Uterus (tissue), 4 donors: ENCODE measurements around the gene PHF13. TPM values are rescaled to one million over a fixed set of nuclear protein-coding genes. Genes with fewer than 3 reads are reported as not detected.
"Not testable (repeated sequence)": the region's sequence is repeated elsewhere in the genome, so short reads cannot be mapped to it uniquely, and the experiment has no call there.

ENCODE experiments used
- DNase-seq, 2 donors: peaks; one replicate each; pipeline ENCODE4 v3.0.0-alpha.2; 2019 to 2020
- H3K27ac ChIP-seq, 2 donors: fragments of 200-600 bp; sonication (generic); 1 replicate in 1 of 2; 2 replicates in 1 of 2; pipeline ENCODE4 v1.5.1; 2016 to 2018
- H3K27me3 ChIP-seq, 2 donors: fragments of 200-600 bp; sonication (generic); one replicate each; pipeline ENCODE4 v1.5.1; 2018 to 2019; ENCODE audit warnings: control low read depth in 1 of 2
- H3K36me3 ChIP-seq, 2 donors: fragments of 200-600 bp; sonication (generic); one replicate each; pipeline ENCODE4 v1.5.1; 2019; ENCODE audit warnings: control low read depth in 1 of 2
- H3K4me1 ChIP-seq, 2 donors: fragments of 200-600 bp; sonication (generic); one replicate each; pipeline ENCODE4 v1.5.1; 2018 to 2019; ENCODE audit warnings: control low read depth in 1 of 2
- H3K4me3 ChIP-seq, 2 donors: fragments of 200-600 bp; sonication (generic); 1 replicate in 1 of 2; 2 replicates in 1 of 2; pipeline ENCODE4 v1.5.1; 2018 to 2019; ENCODE audit warnings: mild to moderate bottlenecking in 1 of 2
- H3K9me3 ChIP-seq, 2 donors: fragments of 200-600 bp; sonication (generic); one replicate each; pipeline ENCODE4 v1.5.1; 2019; ENCODE audit warnings: control low read depth in 1 of 2
- CTCF ChIP-seq, 4 experiments: fragments of 200-600 bp in 2 of 4; fragments of 450-650 bp in 2 of 4; sonication (generic) in 2 of 4; IDR thresholded peaks; one replicate each; pipeline ENCODE4 v1.5.1; 2016 to 2019; ENCODE audit warnings: antibody characterized with exemption in 4 of 4, mild to moderate bottlenecking in 2 of 4, moderate library complexity in 1 of 4
- POLR2A ChIP-seq, 2 donors: fragments of 450-650 bp; IDR thresholded peaks; one replicate each; pipeline ENCODE4 v1.6.1; 2016; ENCODE audit warnings: antibody characterized with exemption in 2 of 2, mild to moderate bottlenecking in 1 of 2, moderate library complexity in 1 of 2
- intact Hi-C: fragments of 100-400 bp; cut with DNase I; formaldehyde crosslinking; loops from one replicate; pipeline ENCODE4 v1.15.1; 2023; ENCODE audit warnings: low total_unique reads
- total RNA-seq, 4 donors: library from RNA; depleted of rRNA in 3 of 4; stranded (reverse); fragments of >200 nt in 3 of 4; gene quantifications; one replicate each; pipeline versions ENCODE4 v1.1.0 to v1.2.4, GENCODE V29; 2014 to 2023
- donor health status: DM: yes; HTN: yes; CAD: no.

Gene PHF13
- total RNA-seq, 4 donors from 2014 or later = 1.8 to 29.6 (median 15.0) TPM

GRCh38 chr1:6658359-6659060, 45.0 kb downstream of the PHF13 start:
- TF ChIP-seq CTCF (IDR thresholded peaks at IDR 0.05) (no peak), POLR2A (IDR thresholded peaks at IDR 0.05) (no peak)
- Histone ChIP-seq H3K4me1 (no peaks in the 10 kb centered on the region), H3K27ac (no peak overlapping the region), H3K9me3 (no peaks in the 10 kb centered on the region), H3K36me3 (no peaks in the 10 kb centered on the region), H3K27me3 (no peaks in the 10 kb centered on the region), H3K4me3 (no peak overlapping the region)
- DNase-seq = no peak
- intact Hi-C loops = no loop called here

DNA sequence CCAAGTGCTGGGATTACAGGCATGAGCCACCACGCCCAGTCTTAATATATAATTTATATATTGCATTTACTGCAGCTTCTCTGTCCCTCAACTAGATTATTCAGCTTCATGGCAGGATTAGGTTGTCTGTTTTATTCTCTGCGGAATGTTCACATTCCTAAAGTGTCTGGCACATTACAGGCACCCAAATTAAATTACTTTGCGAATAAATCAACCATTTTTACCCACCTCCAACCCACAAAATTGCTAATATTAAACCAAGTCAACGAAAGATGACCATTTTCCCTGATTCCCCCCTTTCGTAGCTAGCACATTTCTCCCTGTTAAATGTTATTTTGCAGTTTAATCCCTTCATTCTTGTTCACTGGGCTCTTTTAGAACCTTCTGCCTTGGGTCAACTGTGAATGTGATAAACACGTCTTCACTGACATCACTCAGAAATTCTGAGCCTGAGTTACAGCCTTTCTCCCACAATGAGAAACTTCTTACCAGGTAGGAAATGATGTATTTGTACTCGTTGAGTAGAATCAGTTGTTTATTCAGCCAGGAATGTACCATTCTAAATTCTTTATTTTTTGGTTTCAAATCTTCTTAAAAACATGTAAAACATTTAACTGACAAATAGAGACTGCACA, 47.0 kb downstream of the PHF13 start:
- no peaks in the 10 kb centered on the region for H3K36me3 ChIP-seq
- H3K4me3 ChIP-seq = no peak overlapping the region
- TF ChIP-seq CTCF (IDR thresholded peaks at IDR 0.05) (no peak), POLR2A (IDR thresholded peaks at IDR 0.05) (no peak)
- no peaks in the 10 kb centered on the region for H3K4me1 ChIP-seq
- intact Hi-C loops = no loop called here
- H3K9me3 ChIP-seq = no peaks in the 10 kb centered on the region
- H3K27me3 ChIP-seq = no peaks in the 10 kb centered on the region
- no peak overlapping the region for H3K27ac ChIP-seq
- DNase-seq = no peak

GRCh38 chr1:6662468-6662867, 48.9 kb downstream of the PHF13 start:
- H3K4me3 ChIP-seq, DNase-seq, H3K27me3 ChIP-seq, H3K9me3 ChIP-seq, H3K4me1 ChIP-seq, H3K36me3 ChIP-seq, intact Hi-C loops, H3K27ac ChIP-seq: not testable (repeated sequence)

DNA sequence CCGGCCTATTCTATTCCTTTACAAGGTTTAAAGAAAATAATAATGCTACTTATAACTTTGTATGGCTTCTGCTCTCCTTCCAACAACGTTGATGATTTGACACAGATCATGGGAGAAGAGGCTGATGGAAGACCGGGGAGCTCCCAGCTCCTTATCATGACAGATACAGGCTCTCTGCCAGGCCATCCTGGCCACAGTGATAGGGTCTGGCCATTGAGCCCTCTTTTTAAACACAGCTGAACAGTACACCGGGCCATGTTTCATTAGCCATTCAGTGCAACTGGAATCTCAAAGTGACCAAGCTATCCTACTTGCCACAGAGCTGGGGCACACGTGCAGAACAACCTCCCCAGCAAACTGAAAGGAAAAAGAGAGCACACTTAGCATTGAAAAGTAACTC, 53.2 kb downstream of the PHF13 start:
- intact Hi-C loops = no loop called here

DNA sequence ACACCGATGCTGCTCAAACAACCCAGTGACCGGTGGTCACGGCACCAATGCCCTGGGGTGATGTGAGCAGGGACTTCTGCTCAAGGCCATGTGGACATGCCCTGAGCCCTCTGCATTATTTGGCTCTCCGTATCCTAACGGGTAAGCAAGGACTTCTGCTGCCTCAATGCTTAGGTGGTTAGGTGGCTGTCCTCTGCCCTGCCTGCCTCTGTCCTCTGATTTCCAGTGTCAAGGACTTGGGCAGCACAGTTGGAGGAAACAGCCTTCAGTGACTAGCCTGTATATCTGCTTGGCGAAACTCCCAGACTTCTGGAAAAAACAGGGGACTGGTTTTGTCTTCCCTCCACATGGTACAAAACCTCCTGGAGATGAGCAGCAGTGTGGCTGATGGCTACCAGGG, 53.6 kb downstream of the PHF13 start:
- no peak overlapping the region for H3K4me3 ChIP-seq
- no peak for DNase-seq
- peaks cover 0 to 5% of the 10 kb centered on the region in 2 donors for H3K4me1 ChIP-seq
- no peaks in the 10 kb centered on the region for H3K36me3 ChIP-seq
- H3K9me3 ChIP-seq = no peaks in the 10 kb centered on the region
- no peaks in the 10 kb centered on the region for H3K27me3 ChIP-seq
- TF ChIP-seq CTCF (IDR thresholded peaks at IDR 0.05) (no peak), POLR2A (IDR thresholded peaks at IDR 0.05) (no peak)
- intact Hi-C loops = no loop called here
- H3K27ac ChIP-seq = no peak overlapping the region

More for the DNA sequence above, 53.2 kb downstream of the PHF13 start:
- Histone ChIP-seq H3K4me1 (peaks cover 0 to under 1% of the 10 kb centered on the region in 2 donors), H3K9me3 (no peaks in the 10 kb centered on the region), H3K4me3 (no peak overlapping the region), H3K27ac (no peak overlapping the region), H3K36me3 (no peaks in the 10 kb centered on the region), H3K27me3 (no peaks in the 10 kb centered on the region)
- TF ChIP-seq CTCF (IDR thresholded peaks at IDR 0.05) = no peak
- no peak for TF ChIP-seq POLR2A (IDR thresholded peaks at IDR 0.05)
- no peak for DNase-seq
